ENCODE data around the gene FABP7. TPM values are rescaled to one million over a fixed set of nuclear protein-coding genes. Genes with fewer than 3 reads are reported as not detected.

FABP7 gene
- total and polyA plus RNA-seq, 2 of the 13 experiments (the other 11 are each of a cell fraction or from before 2014, with no cell fraction given): not detected

- intact Hi-C loops (cut with micrococcal nuclease; ENCODE audit: unreplicated experiment): no loop called here
- Histone ChIP-seq H3K79me2 (ENCODE audit: insufficient read depth, low read length) (no peaks in the 10 kb centered on the region), H3K36me3 (replicated peaks in 1 of 2; ENCODE audit: control insufficient read depth in 1 of 2, insufficient read depth in 2 of 2, low read length in 2 of 2) (no peaks in the 10 kb centered on the region), H4K20me1 (ENCODE audit: insufficient read depth, low read length) (no peaks in the 10 kb centered on the region), H3K4me1 (ENCODE audit: insufficient read depth, low read length) (no peaks in the 10 kb centered on the region), H3K27me3 (ENCODE audit: control insufficient read depth in 1 of 2, insufficient read depth in 2 of 2, low read length in 2 of 2) (peaks cover 0 to 11% of the 10 kb centered on the region in 2 experiments; a peak in 2 of 5 replicates), H3K4me3 (replicated peaks in 1 of 3; ENCODE audit: insufficient read depth in 1 of 3, low read depth in 2 of 3, low read length in 3 of 3) (no peak overlapping the region), H3K9ac (ENCODE audit: insufficient read depth, low read depth, low read length) (no peak overlapping the region), H3K27ac (ENCODE audit: extremely low read length, insufficient read depth, low read length) (no peak overlapping the region), H2AFZ (ENCODE audit: low read length) (no peak overlapping the region), H3K9me3 (ENCODE audit: low read length) (no peaks in the 10 kb centered on the region), H3K4me2 (ENCODE audit: low read depth, low read length) (no peak overlapping the region)
- DNase-seq (ENCODE audit: low spot score) (no peak), ATAC-seq (no peak), FAIRE-seq (no peak)
- in situ Hi-C loops (cut with HindIII; ENCODE audit: extremely low pct_ligation_motif_present, low pct_unique_long_range_greater_than_20kb): loop anchor here (25.0 kb wide), 1 partner anchor 577 kb away; no protein-coding TSS in a partner anchor
- TF ChIP-seq REST (IDR thresholded peaks at IDR 0.05; ENCODE audit: borderline replicate concordance in 1 of 2, low read depth in 1 of 2, low read length in 2 of 2) (no peak), SYNCRIP (IDR thresholded peaks at IDR 0.05; ENCODE audit: insufficient read depth, low read depth, low read length) (no peak), MXD3 (CRISPR knock-in tag; IDR thresholded peaks at IDR 0.05) (no peak), HOXA3 (CRISPR knock-in tag; IDR thresholded peaks at IDR 0.05) (no peak), ZNF567 (CRISPR knock-in tag; IDR thresholded peaks at IDR 0.05; ENCODE audit: borderline replicate concordance) (no peak), PCBP2 (optimal IDR thresholded peaks at IDR 0.05; ENCODE audit: low read depth, low read length, poor library complexity, severe bottlenecking) (no peak), WIZ (CRISPR knock-in tag; IDR thresholded peaks at IDR 0.05) (no peak), HOXA7 (CRISPR knock-in tag; IDR thresholded peaks at IDR 0.05) (no peak), HDAC1 (CRISPR knock-in tag; IDR thresholded peaks at IDR 0.05) (no peak), SATB2 (CRISPR knock-in tag; IDR thresholded peaks at IDR 0.05) (no peak), RELA (CRISPR knock-in tag; IDR thresholded peaks at IDR 0.05) (no peak)
- BruUV-seq (replicated peaks): no TSS peak
- POLR2A ChIA-PET: no interaction called here
- CTCF ChIA-PET (ENCODE audit: low intra/inter-chr PET ratio, low total read pairs): no interaction called here
- 3% methylated on average over 4 of the region's 4 CpGs for WGBS (ENCODE audit: low lambda C conversion rate)
These were observed 43.9 kb upstream of the FABP7 start for GRCh38 chr6:122735582-122735981.
